ENCODE measurements around the gene ADD3. TPM values are rescaled to one million over a fixed set of nuclear protein-coding genes. Genes with fewer than 3 reads are reported as not detected.

ADD3 gene
- total and polyA plus RNA-seq, 2 of the 13 experiments (the other 11 are each of a cell fraction or from before 2014, with no cell fraction given), result 44.7 to 57.5 TPM

GRCh38 chr10:110036640-110037039 lies 28.9 kb downstream of the ADD3 start (continued):
- no peak for TF ChIP-seq PHF20 (CRISPR knock-in tag; IDR thresholded peaks at IDR 0.05)

DNA sequence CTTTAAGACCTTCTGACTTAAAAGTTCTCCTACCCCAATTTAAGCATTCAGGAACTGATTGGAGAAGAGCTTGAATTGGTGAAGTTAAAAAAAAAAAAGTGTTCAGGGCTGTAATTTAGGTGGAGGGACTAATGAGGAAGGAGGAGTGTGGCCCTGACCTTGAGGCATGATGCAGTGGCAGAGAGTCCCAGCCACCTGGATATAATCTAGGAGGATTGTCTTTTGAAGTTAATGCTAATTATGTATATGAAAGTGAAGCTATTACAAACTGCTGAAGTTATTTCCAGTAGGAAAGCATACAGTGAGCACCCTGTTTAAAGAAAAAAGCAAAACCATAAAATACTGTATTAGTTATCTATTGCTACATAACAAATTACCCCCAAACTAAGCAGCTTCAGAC lies 31.5 kb downstream of the ADD3 start:
- Histone ChIP-seq H4K20me1 (ENCODE audit: insufficient read depth, low read length) (no peaks in the 10 kb centered on the region), H3K36me3 (replicated peaks in 1 of 2; ENCODE audit: control insufficient read depth in 1 of 2, insufficient read depth in 2 of 2, low read length in 2 of 2) (no peaks in the 10 kb centered on the region), H3K27ac (ENCODE audit: extremely low read length, insufficient read depth, low read length) (no peak overlapping the region), H3K9ac (ENCODE audit: insufficient read depth, low read depth, low read length) (no peak overlapping the region), H3K79me2 (ENCODE audit: insufficient read depth, low read length) (peaks cover 19% of the 10 kb centered on the region), H3K4me2 (ENCODE audit: low read depth, low read length) (no peak overlapping the region), H2AFZ (ENCODE audit: low read length) (no peak overlapping the region), H3K9me3 (ENCODE audit: low read length) (no peaks in the 10 kb centered on the region), H3K4me1 (ENCODE audit: insufficient read depth, low read length) (peaks cover 32% of the 10 kb centered on the region), H3K27me3 (ENCODE audit: control insufficient read depth in 1 of 2, insufficient read depth in 2 of 2, low read length in 2 of 2) (no peaks in the 10 kb centered on the region), H3K4me3 (replicated peaks in 1 of 3; ENCODE audit: insufficient read depth in 1 of 3, low read depth in 2 of 3, low read length in 3 of 3) (no peak overlapping the region)
- FAIRE-seq, result no peak
- intact Hi-C loops (cut with micrococcal nuclease; ENCODE audit: unreplicated experiment) (no loop called here), in situ Hi-C loops (cut with HindIII; ENCODE audit: extremely low pct_ligation_motif_present, low pct_unique_long_range_greater_than_20kb) (no loop called here)
- ChIA-PET CTCF (ENCODE audit: low intra/inter-chr PET ratio, low total read pairs) (no interaction called here), POLR2A (no interaction called here)
- no TSS peak for BruUV-seq (replicated peaks)
- no peak for DNase-seq (ENCODE audit: low spot score)
- ATAC-seq, result no peak
- TF ChIP-seq ZNF205 (CRISPR knock-in tag; IDR thresholded peaks at IDR 0.05), result no peak
- no peak for TF ChIP-seq MTA3 (CRISPR knock-in tag; IDR thresholded peaks at IDR 0.05)
- TF ChIP-seq ZNF460 (CRISPR knock-in tag; IDR thresholded peaks at IDR 0.05; ENCODE audit: borderline replicate concordance), result no peak
- TF ChIP-seq FOXA1 (IDR thresholded peaks at IDR 0.05), result no peak
- TF ChIP-seq FOXA1 (CRISPR knock-in tag; IDR thresholded peaks at IDR 0.05), result no peak
- TF ChIP-seq ZNF530 (CRISPR knock-in tag; IDR thresholded peaks at IDR 0.05; ENCODE audit: low read depth), result no peak
- no peak for TF ChIP-seq KLF13 (CRISPR knock-in tag; IDR thresholded peaks at IDR 0.05)
- no peak for TF ChIP-seq ZBTB2 (CRISPR knock-in tag; IDR thresholded peaks at IDR 0.05; ENCODE audit: low read depth)
- TF ChIP-seq AHDC1 (CRISPR knock-in tag; IDR thresholded peaks at IDR 0.05; ENCODE audit: borderline replicate concordance), result no peak
- TF ChIP-seq ZBTB7A (CRISPR knock-in tag; IDR thresholded peaks at IDR 0.05), result no peak

Measured in HepG2 (cell line).